ENCODE measurements around the gene LAMA2.
A peak's percentile ranks its signal among the peaks of the same experiment; 100 is the strongest.

The LAMA2 gene

DNA sequence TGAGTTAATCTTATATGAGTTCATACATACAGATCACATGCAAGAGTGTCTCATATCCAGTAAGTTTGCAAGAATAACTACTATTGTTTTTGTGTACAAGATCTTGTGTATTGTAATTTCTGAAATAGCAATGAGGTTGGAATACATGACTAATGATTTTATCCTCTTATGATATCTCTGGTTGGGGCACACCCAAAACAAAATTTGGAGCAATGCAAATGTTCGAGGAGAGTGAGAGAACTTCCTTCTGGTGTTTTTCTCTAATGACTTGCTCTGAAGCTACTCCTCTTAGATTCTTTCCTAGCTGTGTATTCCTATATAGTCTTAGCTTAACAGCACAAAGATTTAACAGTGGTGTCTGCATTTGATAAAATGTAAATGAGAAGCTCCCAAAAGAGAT is 252.5 kb downstream of the LAMA2 start:
- TF ChIP-seq, protein P1, sequence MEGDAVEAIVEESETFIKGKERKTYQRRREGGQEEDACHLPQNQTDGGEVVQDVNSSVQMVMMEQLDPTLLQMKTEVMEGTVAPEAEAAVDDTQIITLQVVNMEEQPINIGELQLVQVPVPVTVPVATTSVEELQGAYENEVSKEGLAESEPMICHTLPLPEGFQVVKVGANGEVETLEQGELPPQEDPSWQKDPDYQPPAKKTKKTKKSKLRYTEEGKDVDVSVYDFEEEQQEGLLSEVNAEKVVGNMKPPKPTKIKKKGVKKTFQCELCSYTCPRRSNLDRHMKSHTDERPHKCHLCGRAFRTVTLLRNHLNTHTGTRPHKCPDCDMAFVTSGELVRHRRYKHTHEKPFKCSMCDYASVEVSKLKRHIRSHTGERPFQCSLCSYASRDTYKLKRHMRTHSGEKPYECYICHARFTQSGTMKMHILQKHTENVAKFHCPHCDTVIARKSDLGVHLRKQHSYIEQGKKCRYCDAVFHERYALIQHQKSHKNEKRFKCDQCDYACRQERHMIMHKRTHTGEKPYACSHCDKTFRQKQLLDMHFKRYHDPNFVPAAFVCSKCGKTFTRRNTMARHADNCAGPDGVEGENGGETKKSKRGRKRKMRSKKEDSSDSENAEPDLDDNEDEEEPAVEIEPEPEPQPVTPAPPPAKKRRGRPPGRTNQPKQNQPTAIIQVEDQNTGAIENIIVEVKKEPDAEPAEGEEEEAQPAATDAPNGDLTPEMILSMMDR (IDR thresholded peaks at IDR 0.05), result no peak
- peak overlapping the region; percentile 73 to 86 for H3K27ac ChIP-seq
- H3K4me3 ChIP-seq, result no peak overlapping the region
- DNase-seq (ENCODE audit: low spot score), result no peak

DNA sequence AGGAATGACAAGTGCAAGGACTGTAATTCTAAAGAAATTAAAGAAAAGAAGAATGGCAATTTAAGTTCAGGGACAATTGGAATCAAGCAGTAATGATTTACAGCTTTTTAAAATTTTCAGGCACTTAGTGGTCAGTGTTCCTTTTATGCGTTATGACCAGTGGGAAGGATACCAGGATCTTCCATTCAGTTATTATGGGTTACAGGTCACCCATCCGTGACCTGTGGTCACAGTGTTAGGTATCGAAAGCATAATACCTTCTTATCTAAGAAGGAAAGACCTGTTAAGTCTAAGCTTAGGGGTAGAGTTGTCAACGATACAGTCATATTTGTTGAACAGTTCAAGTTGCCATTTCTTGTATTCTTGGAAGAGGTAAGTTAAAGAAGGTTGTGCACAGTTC is 253.8 kb downstream of the LAMA2 start:
- no peak for DNase-seq (ENCODE audit: low spot score)
- Histone ChIP-seq H3K4me3 (no peak overlapping the region), H3K27ac (peak overlapping the region; percentile 52 to 73)
- TF ChIP-seq, protein P1 (IDR thresholded peaks at IDR 0.05), result no peak

DNA sequence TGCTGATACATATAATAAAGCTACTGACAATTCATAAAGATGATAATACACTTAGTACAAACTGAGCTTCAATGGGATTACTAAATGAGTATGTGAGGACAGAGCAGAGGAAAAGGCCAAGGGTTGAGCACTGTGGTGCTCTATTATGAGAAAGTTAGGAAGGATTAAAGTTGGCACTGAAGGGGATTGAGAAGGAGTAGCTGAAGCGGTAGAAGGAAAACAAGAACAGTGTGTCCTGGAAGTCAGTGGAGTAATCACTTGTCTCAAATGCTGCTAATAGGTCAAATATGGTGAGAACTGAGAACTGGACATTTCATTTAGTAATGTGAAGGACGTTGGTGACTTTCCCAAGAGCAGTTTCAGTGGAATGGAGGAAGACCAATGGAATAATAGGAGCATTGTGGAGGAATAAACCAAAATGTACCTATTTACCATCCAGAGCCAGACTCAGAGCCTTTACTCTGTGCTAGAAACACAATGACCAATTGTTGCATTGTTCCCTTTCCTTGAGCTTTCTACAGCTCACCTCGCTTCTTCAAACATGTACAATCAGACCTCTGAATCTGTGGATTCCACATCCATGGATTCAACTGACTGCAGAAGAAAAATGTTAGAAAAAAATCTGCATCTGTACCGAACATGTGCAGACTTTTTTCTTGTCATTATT is 255.9 kb downstream of the LAMA2 start:
- Histone ChIP-seq H3K27ac (peak overlapping the region in 1 of 2 donors; percentile 87), H3K4me3 (no peak overlapping the region)
- TF ChIP-seq, protein P1 (IDR thresholded peaks at IDR 0.05), result no peak
- DNase-seq (ENCODE audit: low spot score), result no peak

DNA sequence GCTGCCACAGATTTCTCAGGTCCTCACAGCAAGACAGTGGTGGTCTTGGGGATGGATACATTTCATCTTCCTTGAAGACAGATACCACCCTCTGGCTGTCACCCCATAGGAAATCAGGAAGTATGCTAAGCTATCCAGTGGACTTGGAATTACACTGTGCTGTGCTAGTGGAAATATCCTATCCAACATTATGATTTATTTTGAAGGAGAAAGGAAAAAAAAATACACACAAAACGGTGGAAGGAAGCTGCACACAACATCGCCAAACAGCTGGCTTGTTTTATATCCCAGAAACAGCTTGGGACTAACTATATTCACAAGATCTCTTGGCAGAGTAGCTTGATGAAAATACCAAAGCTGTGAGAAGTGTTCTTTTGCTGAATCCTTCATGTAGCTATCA is 257.6 kb downstream of the LAMA2 start:
- TF ChIP-seq, protein P1 (IDR thresholded peaks at IDR 0.05), result no peak
- H3K4me3 ChIP-seq, result no peak overlapping the region
- no peak for DNase-seq (ENCODE audit: low spot score)
- H3K27ac ChIP-seq, result peak overlapping the region; percentile 54 to 87

DNA sequence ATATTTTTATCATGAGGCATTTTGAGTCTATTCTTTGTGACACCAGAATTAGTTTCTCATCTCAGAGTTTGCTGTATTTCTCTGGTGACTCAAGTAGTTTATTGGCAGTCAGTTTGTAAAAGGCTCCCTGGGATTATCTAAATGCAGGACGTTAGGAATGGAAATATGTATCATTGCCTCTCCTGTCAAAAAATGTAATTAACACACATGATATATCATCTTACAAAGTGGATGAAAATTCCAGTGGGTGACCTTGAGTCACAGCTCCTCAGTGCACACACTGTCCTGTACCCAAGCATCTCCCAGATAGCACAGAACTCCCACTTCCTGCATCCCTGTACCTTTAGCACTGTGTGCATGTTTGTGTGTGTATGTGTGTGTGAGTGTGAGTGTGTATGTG is 258.6 kb downstream of the LAMA2 start:
- Histone ChIP-seq H3K27ac (peak overlapping the region; percentile 54 to 87), H3K4me3 (no peak overlapping the region)
- DNase-seq (ENCODE audit: low spot score), result no peak
- TF ChIP-seq, protein P1 (IDR thresholded peaks at IDR 0.05), result no peak

DNA sequence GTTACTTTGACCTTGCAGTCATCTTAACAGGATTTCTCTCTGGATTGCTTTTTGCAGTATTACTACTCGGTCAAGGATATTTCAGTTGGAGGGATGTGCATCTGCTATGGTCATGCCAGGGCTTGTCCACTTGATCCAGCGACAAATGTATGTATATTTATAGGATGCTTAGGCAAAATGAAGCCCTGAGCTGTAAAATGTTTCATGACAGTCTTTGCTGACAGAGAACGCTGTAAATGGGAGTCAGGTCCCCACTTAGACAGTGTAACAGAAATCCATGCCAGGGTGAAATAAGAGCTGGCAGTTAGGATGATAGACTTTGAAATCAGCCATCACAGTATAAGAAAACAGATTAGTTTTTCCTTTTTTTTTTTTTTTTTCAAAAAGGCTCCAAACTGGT is 264.0 kb downstream of the LAMA2 start:
- H3K27ac ChIP-seq, result no peak overlapping the region
- TF ChIP-seq, protein P1 (IDR thresholded peaks at IDR 0.05), result no peak
- no peak for DNase-seq (ENCODE audit: low spot score)
- no peak overlapping the region for H3K4me3 ChIP-seq

DNA sequence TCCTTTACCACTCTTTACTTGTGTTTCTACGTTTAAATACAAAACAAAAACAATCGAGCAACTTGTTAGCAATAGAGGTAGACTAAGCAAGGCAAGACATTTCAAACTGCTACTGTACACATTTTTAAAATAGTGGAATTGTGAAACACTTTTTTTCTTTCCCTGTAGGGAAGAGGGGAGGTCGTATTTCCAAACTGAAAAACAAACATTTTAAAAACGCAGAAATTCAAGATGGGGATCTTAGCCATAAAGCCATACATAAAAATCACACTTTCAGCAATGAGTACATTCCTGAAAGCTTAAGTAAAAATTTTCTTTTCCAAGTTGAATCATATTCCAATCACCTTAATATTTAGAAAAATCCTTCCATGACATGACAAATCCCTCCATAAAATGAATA is 267.6 kb downstream of the LAMA2 start:
- TF ChIP-seq, protein P1 (IDR thresholded peaks at IDR 0.05), result no peak
- H3K4me3 ChIP-seq, result no peak overlapping the region
- DNase-seq (ENCODE audit: low spot score), result no peak
- H3K27ac ChIP-seq, result no peak overlapping the region

Measured in coronary artery (tissue), 2 donors.